HCT116 (cell line): ENCODE results near the gene NUF2. TPM values are rescaled to one million over a fixed set of nuclear protein-coding genes. Genes with fewer than 3 reads are reported as not detected.

Experiments used
- ATAC-seq: fragments of 200-7000 bp; cut with Tn5 transposase; 2 replicates; pipeline ENCODE4 v1.9.1; 2020; ENCODE audit warnings: mild to moderate bottlenecking, moderate library complexity
- BruUV-seq: library from RNA; stranded (reverse); fragments of 400-500 nt; replicated peaks from 2 replicates; lab custom pipeline; 2021; lab: Mats Ljungman, UMichigan
- CTCF ChIA-PET: fragments of 300-600 bp; sonication (Branson Sonifier 250); formaldehyde crosslinking; loops from one replicate; lab custom pipeline; 2021; ENCODE audit warnings: antibody characterized with exemption; lab: Charles Lee
- POLR2A ChIA-PET: fragments of 300-600, 350-600 bp; sonication (Branson Sonifier 250); formaldehyde crosslinking; loops from one replicate; lab custom pipeline; 2021; ENCODE audit warnings: antibody characterized with exemption; lab: Charles Lee
- RAD21 ChIA-PET, 2 experiments: fragments of 300-600 bp; sonication (Branson Sonifier 250); formaldehyde crosslinking; loops; one replicate each; lab custom pipeline; 2023; ENCODE audit warnings: low total read pairs in 2 of 2; ENCODE audit not compliant: uncharacterized antibody in 2 of 2, unreplicated experiment in 2 of 2, low non-redundant PET in 1 of 2; lab: Charles Lee
- DNase-seq: peaks from one replicate; pipeline ENCODE4 v3.0.0-alpha.2; 2010; ENCODE audit warnings: low read depth, low spot score
- H2AFZ ChIP-seq: fragments of 200-600 bp; shearing (Covaris generic), sonication (generic); 2 replicates; pipeline ENCODE4 v1.6.1; 2017; ENCODE audit warnings: low read depth, mixed run types, mixed read lengths, antibody characterized with exemption, low read length; ENCODE audit not compliant: poor library complexity, severe bottlenecking
- H3K27ac ChIP-seq: 2 replicates; pipeline ENCODE4 v1.5.1; 2012; ENCODE audit warnings: low read depth, low read length
- H3K27me3 ChIP-seq: fragments of 200-600 bp; sonication (generic); 2 replicates; pipeline ENCODE4 v1.6.1; 2016; ENCODE audit warnings: mixed run types, low read length, mixed read lengths; ENCODE audit not compliant: insufficient read depth
- H3K36me3 ChIP-seq, 2 experiments: fragments of 200-500 bp in 1 of 2; fragments of 200-600 bp in 1 of 2; sonication (Bioruptor generic) in 1 of 2; sonication (generic) in 1 of 2; 2 replicates each; pipeline versions ENCODE4 v1.5.1 to v1.6.1; 2014 to 2016; ENCODE audit warnings: low read length in 2 of 2, inconsistent platforms in 1 of 2, mixed read lengths in 1 of 2, mixed run types in 1 of 2; ENCODE audit not compliant: insufficient read depth in 2 of 2, control insufficient read depth in 1 of 2
- H3K4me1 ChIP-seq, 2 experiments: fragments of 200-600 bp in 1 of 2; sonication (generic) in 1 of 2; 2 replicates each; pipeline versions ENCODE4 v1.5.1 to v1.6.1; 2012 to 2017; ENCODE audit warnings: low read length in 2 of 2, inconsistent platforms in 1 of 2, mild to moderate bottlenecking in 1 of 2, mixed read lengths in 1 of 2, mixed run types in 1 of 2, moderate library complexity in 1 of 2; ENCODE audit not compliant: insufficient read depth in 2 of 2, control insufficient read depth in 1 of 2
- H3K4me2 ChIP-seq: fragments of 200-600 bp; sonication (generic); 2 replicates; pipeline ENCODE4 v1.6.1; 2017; ENCODE audit warnings: mixed run types, low read length, mixed read lengths
- H3K4me3 ChIP-seq, 2 experiments: fragments of 200-600 bp in 1 of 2; sonication (generic) in 1 of 2; replicated peaks in 1 of 2; 2 replicates each; pipeline ENCODE4 v1.5.1; 2011 to 2016; ENCODE audit warnings: low read length in 2 of 2, control low read depth in 1 of 2, low read depth in 1 of 2, mild to moderate bottlenecking in 1 of 2, mixed read lengths in 1 of 2, mixed run types in 1 of 2
- H3K79me2 ChIP-seq: fragments of 200-600 bp; sonication (generic); 2 replicates; pipeline ENCODE4 v1.6.1; 2017; ENCODE audit warnings: mild to moderate bottlenecking, mixed run types, low read length, moderate library complexity, mixed read lengths; ENCODE audit not compliant: insufficient read depth
- H3K9ac ChIP-seq: fragments of 200-600 bp; sonication (generic); 2 replicates; pipeline ENCODE4 v1.6.1; 2016; ENCODE audit warnings: low read length, mixed read lengths
- H3K9me2 ChIP-seq: fragments of 200-600 bp; sonication (generic), shearing (Covaris generic); 2 replicates; pipeline ENCODE4 v1.6.1; 2017; ENCODE audit warnings: mixed run types, mild to moderate bottlenecking, moderate library complexity; ENCODE audit not compliant: insufficient read depth
- H3K9me3 ChIP-seq, 2 experiments: fragments of 200-500 bp in 1 of 2; fragments of 200-600 bp in 1 of 2; sonication (Bioruptor generic) in 1 of 2; sonication (generic) in 1 of 2; 2 replicates each; pipeline ENCODE4 v1.6.1; 2014 to 2017; ENCODE audit warnings: low read length in 2 of 2, mixed read lengths in 2 of 2, inconsistent platforms in 1 of 2, low read depth in 1 of 2, mild to moderate bottlenecking in 1 of 2, mixed run types in 1 of 2, moderate library complexity in 1 of 2; ENCODE audit not compliant: control insufficient read depth in 1 of 2, insufficient read depth in 1 of 2
- H4K20me1 ChIP-seq: fragments of 200-600 bp; sonication (generic), shearing (Covaris generic); 2 replicates; pipeline ENCODE4 v1.6.1; 2017; ENCODE audit warnings: mixed run types, mild to moderate bottlenecking, moderate library complexity; ENCODE audit not compliant: insufficient read depth
- CBX3 ChIP-seq: IDR thresholded peaks from 2 replicates; pipeline ENCODE4 v1.6.1; 2012; ENCODE audit warnings: low read depth
- CEBPB ChIP-seq: IDR thresholded peaks from 2 replicates; pipeline ENCODE4 v1.6.1; 2012; ENCODE audit warnings: low read depth
- CTCF ChIP-seq, 3 experiments: fragments of 200-600 bp in 1 of 3; sonication (generic) in 1 of 3; IDR thresholded peaks in 2 of 3; conservative IDR thresholded peaks in 1 of 3; 2 replicates each; pipeline ENCODE4 v1.5.1; 2012 to 2017; ENCODE audit warnings: low read depth in 2 of 3, low read length in 2 of 3, antibody characterized with exemption in 1 of 3, borderline replicate concordance in 1 of 3, control low read depth in 1 of 3, mild to moderate bottlenecking in 1 of 3, mixed read lengths in 1 of 3, mixed run types in 1 of 3, moderate library complexity in 1 of 3; ENCODE audit not compliant: insufficient read depth in 1 of 3
- EGR1 ChIP-seq: IDR thresholded peaks from 2 replicates; pipeline ENCODE4 v1.6.1; 2012; ENCODE audit warnings: low read depth
- POLR2A ChIP-seq: IDR thresholded peaks from 2 replicates; pipeline ENCODE4 v1.7.0; 2011; ENCODE audit warnings: borderline replicate concordance; ENCODE audit not compliant: insufficient read depth, insufficient read length; ENCODE audit errors: extremely low read depth
- SIN3A ChIP-seq: IDR thresholded peaks from 2 replicates; pipeline ENCODE4 v1.6.1; 2012; ENCODE audit warnings: low read depth
- YY1 ChIP-seq: IDR thresholded peaks from 2 replicates; pipeline ENCODE4 v1.6.1; 2011; ENCODE audit warnings: low read length, low read depth, moderate library complexity, mild to moderate bottlenecking; ENCODE audit not compliant: insufficient replicate concordance; ENCODE audit errors: extremely low read depth
- ZNF274 ChIP-seq: fragments of 200-500 bp; sonication (Bioruptor generic); IDR thresholded peaks from 2 replicates; pipeline ENCODE4 v1.6.1; 2014; ENCODE audit warnings: mild to moderate bottlenecking, low read depth, low read length, inconsistent platforms
- intact Hi-C: fragments of 100-400 bp; cut with micrococcal nuclease; formaldehyde crosslinking; loops from 2 replicates; pipeline ENCODE4 v1.10.0; 2022
- total RNA-seq: library from RNA; stranded (reverse); gene quantifications from one replicate; pipeline ENCODE4 v1.2.1, GENCODE V29; 2021; ENCODE audit not compliant: unreplicated experiment
- TF ChIP-seq, protein P1 (sequence below): IDR thresholded peaks from 2 replicates; pipeline ENCODE4 v1.6.1; 2012; ENCODE audit warnings: low read depth

The NUF2 gene
- total RNA-seq, 1 experiment from 2014 or later, result 37.6 TPM

DNA sequence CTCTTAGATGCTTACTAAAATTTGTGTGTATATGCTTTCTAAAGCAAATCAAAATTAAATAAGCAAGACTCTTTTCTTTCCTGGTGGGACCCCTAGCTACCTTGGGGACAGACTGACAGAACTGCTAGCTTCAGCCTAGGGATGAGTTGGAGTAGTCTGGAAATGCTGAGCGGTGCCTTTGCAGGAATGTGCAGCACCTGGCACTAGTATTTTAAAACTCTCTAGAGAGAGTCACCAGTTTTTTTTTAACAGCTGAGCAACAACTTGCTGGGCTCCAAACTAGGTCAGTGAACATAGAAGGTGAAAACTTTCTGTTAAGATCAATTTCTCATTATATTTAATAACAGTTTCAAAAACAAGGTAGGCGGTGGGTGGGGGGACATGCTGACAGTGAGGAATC lies 56.8 kb downstream of the NUF2 start:
- Histone ChIP-seq H3K9me3 (no peaks in the 10 kb centered on the region), H3K36me3 (no peaks in the 10 kb centered on the region), H4K20me1 (no peaks in the 10 kb centered on the region), H3K79me2 (no peaks in the 10 kb centered on the region), H3K9ac (no peak overlapping the region), H2AFZ (no peak overlapping the region), H3K4me2 (no peak overlapping the region), H3K4me1 (no peaks in the 10 kb centered on the region), H3K4me3 (no peak overlapping the region), H3K9me2 (no peaks in the 10 kb centered on the region), H3K27ac (no peak overlapping the region), H3K27me3 (0 out of 2 replicates have a peak, but pooled peaks cover 2% of the 10 kb centered on the region)
- POLR2A ChIA-PET, result no interaction called here
- no peak for DNase-seq
- intact Hi-C loops, result no loop called here
- no peak for ATAC-seq
- TF ChIP-seq SIN3A (no peak), CBX3 (no peak), ZNF274 (no peak), CTCF (IDR thresholded peaks at IDR 0.05 in 2 of 3, conservative IDR thresholded peaks at IDR 0.05 in 1 of 3; ENCODE audit: borderline replicate concordance in 1 of 3, insufficient read depth in 1 of 3, low read depth in 2 of 3, low read length in 2 of 3) (no peak), CEBPB (no peak), POLR2A (no peak), EGR1 (no peak), YY1 (no peak)
- TF ChIP-seq, protein P1, sequence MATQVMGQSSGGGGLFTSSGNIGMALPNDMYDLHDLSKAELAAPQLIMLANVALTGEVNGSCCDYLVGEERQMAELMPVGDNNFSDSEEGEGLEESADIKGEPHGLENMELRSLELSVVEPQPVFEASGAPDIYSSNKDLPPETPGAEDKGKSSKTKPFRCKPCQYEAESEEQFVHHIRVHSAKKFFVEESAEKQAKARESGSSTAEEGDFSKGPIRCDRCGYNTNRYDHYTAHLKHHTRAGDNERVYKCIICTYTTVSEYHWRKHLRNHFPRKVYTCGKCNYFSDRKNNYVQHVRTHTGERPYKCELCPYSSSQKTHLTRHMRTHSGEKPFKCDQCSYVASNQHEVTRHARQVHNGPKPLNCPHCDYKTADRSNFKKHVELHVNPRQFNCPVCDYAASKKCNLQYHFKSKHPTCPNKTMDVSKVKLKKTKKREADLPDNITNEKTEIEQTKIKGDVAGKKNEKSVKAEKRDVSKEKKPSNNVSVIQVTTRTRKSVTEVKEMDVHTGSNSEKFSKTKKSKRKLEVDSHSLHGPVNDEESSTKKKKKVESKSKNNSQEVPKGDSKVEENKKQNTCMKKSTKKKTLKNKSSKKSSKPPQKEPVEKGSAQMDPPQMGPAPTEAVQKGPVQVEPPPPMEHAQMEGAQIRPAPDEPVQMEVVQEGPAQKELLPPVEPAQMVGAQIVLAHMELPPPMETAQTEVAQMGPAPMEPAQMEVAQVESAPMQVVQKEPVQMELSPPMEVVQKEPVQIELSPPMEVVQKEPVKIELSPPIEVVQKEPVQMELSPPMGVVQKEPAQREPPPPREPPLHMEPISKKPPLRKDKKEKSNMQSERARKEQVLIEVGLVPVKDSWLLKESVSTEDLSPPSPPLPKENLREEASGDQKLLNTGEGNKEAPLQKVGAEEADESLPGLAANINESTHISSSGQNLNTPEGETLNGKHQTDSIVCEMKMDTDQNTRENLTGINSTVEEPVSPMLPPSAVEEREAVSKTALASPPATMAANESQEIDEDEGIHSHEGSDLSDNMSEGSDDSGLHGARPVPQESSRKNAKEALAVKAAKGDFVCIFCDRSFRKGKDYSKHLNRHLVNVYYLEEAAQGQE, result no peak
- CTCF ChIA-PET, result no interaction called here
- RAD21 ChIA-PET, result no interaction called here
- no TSS peak for BruUV-seq
